Measurements from ENCODE around the gene LRSAM1. TPM values are rescaled to one million over a fixed set of nuclear protein-coding genes. Genes with fewer than 3 reads are reported as not detected.

LRSAM1 gene
- polyA plus RNA-seq, 1 donor (not counting 4 experiments of a cell fraction or from before 2014, with no cell fraction given) = 5.2 TPM

DNA sequence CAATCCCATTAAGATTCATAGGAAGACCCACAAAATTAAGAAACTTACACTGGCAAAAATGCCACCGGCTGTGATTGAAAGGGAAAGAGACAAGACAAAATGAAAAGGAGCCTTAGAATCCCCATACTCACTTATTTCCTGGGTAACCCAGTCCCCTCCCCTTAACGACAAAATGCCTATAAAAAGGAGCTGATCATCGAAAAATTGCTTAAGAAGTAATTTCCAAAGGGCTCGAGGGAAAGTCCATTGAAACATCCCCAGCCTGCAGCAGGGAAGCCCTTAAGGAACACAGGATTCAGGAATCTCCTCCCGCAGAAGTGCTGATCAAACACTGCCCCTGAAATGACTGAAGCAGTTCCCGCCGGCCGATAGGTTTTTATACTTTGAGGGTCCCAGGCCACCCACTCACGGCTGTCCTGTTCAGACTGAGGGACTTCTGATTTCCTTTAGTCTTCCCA lies 27.8 kb upstream of the LRSAM1 start:
- H3K9me3 ChIP-seq (ENCODE audit: control insufficient read depth, low read depth, low read length) = no peaks in the 10 kb centered on the region
- TF ChIP-seq, protein P1, sequence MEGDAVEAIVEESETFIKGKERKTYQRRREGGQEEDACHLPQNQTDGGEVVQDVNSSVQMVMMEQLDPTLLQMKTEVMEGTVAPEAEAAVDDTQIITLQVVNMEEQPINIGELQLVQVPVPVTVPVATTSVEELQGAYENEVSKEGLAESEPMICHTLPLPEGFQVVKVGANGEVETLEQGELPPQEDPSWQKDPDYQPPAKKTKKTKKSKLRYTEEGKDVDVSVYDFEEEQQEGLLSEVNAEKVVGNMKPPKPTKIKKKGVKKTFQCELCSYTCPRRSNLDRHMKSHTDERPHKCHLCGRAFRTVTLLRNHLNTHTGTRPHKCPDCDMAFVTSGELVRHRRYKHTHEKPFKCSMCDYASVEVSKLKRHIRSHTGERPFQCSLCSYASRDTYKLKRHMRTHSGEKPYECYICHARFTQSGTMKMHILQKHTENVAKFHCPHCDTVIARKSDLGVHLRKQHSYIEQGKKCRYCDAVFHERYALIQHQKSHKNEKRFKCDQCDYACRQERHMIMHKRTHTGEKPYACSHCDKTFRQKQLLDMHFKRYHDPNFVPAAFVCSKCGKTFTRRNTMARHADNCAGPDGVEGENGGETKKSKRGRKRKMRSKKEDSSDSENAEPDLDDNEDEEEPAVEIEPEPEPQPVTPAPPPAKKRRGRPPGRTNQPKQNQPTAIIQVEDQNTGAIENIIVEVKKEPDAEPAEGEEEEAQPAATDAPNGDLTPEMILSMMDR (optimal IDR thresholded peaks at IDR 0.05 in 1 of 3, IDR thresholded peaks at IDR 0.05 in 1 of 3, conservative IDR thresholded peaks at IDR 0.05 in 1 of 3; ENCODE audit: extremely low read depth in 1 of 3, insufficient read depth in 2 of 3, low read length in 3 of 3) = no peak
- TF ChIP-seq EZH2 (IDR thresholded peaks at IDR 0.05; ENCODE audit: low read length) = no peak
- H3K27ac ChIP-seq (ENCODE audit: control insufficient read depth, insufficient read depth, low read length) = peak overlapping the region; percentile 92
- dilution Hi-C loops (cut with MboI; ENCODE audit: extremely low pct_ligation_motif_present, low sequenced_read_pairs) = no loop called here
- FAIRE-seq = no peak
- peak overlapping the region; percentile 96 for H2AFZ ChIP-seq (ENCODE audit: control insufficient read depth, low read length)
- peak overlapping the region; percentile 99 for H3K4me2 ChIP-seq (ENCODE audit: control insufficient read depth, extremely low read depth, insufficient read depth, low read depth, low read length)
- peaks cover 40% of the 10 kb centered on the region for H3K79me2 ChIP-seq (ENCODE audit: control insufficient read depth, insufficient read depth, low read length)
- DNase-seq (ENCODE audit: low read depth, low spot score) = no peak
- H4K20me1 ChIP-seq (ENCODE audit: control insufficient read depth, extremely low read depth, insufficient read depth, low read length) = no peaks in the 10 kb centered on the region
- H3K36me3 ChIP-seq (ENCODE audit: control insufficient read depth in 2 of 2, extremely low read depth in 1 of 2, insufficient read depth in 2 of 2, low read length in 2 of 2) = peaks cover 1 to 2% of the 10 kb centered on the region in 2 experiments
- H3K4me1 ChIP-seq (ENCODE audit: control insufficient read depth, extremely low read depth, insufficient read depth, low read length) = peaks cover 34% of the 10 kb centered on the region
- H3K9me1 ChIP-seq (ENCODE audit: control insufficient read depth, extremely low read depth, insufficient read depth, low read length) = no peaks in the 10 kb centered on the region
- no peaks in the 10 kb centered on the region for H3K27me3 ChIP-seq (ENCODE audit: control insufficient read depth, extremely low read depth, insufficient read depth, low read length)
- H3K9ac ChIP-seq (ENCODE audit: control insufficient read depth, extremely low read depth, insufficient read depth, low read length) = peak overlapping the region; percentile 92
- peak overlapping the region; percentile 70 to 98 (median 96) for H3K4me3 ChIP-seq (ENCODE audit: control insufficient read depth in 2 of 3, extremely low read depth in 1 of 3, insufficient read depth in 2 of 3, low read depth in 1 of 3, low read length in 3 of 3)

DNA sequence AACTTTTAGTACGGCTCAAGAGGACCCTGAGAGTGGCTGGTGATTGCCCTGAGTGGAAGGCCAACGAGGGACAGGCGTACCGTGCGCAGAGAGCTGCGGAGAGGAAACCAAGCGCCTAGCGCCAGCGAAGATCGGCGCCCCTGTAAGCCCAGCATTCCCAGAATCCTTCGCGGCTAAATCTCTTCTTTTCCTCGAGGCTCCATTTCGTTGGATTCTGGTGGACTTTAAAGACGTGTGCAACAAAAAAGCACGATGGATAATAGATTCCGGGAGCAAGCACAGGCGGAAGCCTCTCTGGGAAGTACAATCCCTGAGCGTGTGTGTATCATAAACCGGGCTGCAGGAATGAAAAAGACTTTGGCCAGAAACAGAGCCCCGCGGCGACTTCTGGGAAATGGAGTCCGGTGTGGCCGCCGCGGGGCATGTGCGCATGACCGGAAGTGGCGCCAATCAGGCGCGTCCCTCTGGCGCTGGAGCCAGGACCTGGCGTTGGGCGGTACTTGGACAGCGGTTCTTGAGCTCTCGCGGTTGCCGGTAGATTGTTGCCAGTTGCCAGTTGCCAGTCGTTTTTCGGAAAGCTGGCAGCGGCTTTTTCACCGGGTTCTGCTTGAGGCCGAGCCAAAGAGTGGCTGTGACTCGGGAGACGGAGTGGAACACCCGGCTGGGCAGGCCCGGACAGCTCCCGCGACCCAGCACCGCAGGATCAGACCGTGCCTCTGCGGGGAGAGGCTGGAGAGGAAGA lies 27.2 kb upstream of the LRSAM1 start, which contains the start of gene ZNF79:
ZNF79 (plus strand) TSS at position 449 of the 742 bp plus-strand sequence. CDS start 406 bp downstream, outside the sequence.
- no peaks in the 10 kb centered on the region for H3K27me3 ChIP-seq (ENCODE audit: control insufficient read depth, extremely low read depth, insufficient read depth, low read length)
- dilution Hi-C loops (cut with MboI; ENCODE audit: extremely low pct_ligation_motif_present, low sequenced_read_pairs) = no loop called here
- H3K9ac ChIP-seq (ENCODE audit: control insufficient read depth, extremely low read depth, insufficient read depth, low read length) = peak within 1 kb of the TSS; percentile 92
- H3K4me2 ChIP-seq (ENCODE audit: control insufficient read depth, extremely low read depth, insufficient read depth, low read depth, low read length) = peak within 1 kb of the TSS; percentile 99
- peak within 1 kb of the TSS; percentile 96 for H2AFZ ChIP-seq (ENCODE audit: control insufficient read depth, low read length)
- peak; percentile 9 for FAIRE-seq
- H3K9me1 ChIP-seq (ENCODE audit: control insufficient read depth, extremely low read depth, insufficient read depth, low read length) = no peaks in the 10 kb centered on the region
- H4K20me1 ChIP-seq (ENCODE audit: control insufficient read depth, extremely low read depth, insufficient read depth, low read length) = no peaks in the 10 kb centered on the region
- DNase-seq (ENCODE audit: low read depth, low spot score) = no peak
- peaks cover 43% of the 10 kb centered on the region for H3K79me2 ChIP-seq (ENCODE audit: control insufficient read depth, insufficient read depth, low read length)
- peaks cover 34% of the 10 kb centered on the region for H3K4me1 ChIP-seq (ENCODE audit: control insufficient read depth, extremely low read depth, insufficient read depth, low read length)
- H3K27ac ChIP-seq (ENCODE audit: control insufficient read depth, insufficient read depth, low read length) = peak within 1 kb of the TSS; percentile 92
- H3K4me3 ChIP-seq (ENCODE audit: control insufficient read depth in 2 of 3, extremely low read depth in 1 of 3, insufficient read depth in 2 of 3, low read depth in 1 of 3, low read length in 3 of 3) = peak within 1 kb of the TSS; percentile 70 to 98 (median 96)
- no peak for TF ChIP-seq EZH2 (IDR thresholded peaks at IDR 0.05; ENCODE audit: low read length)
- TF ChIP-seq, protein P1 (optimal IDR thresholded peaks at IDR 0.05 in 1 of 3, IDR thresholded peaks at IDR 0.05 in 1 of 3, conservative IDR thresholded peaks at IDR 0.05 in 1 of 3; ENCODE audit: extremely low read depth in 1 of 3, insufficient read depth in 2 of 3, low read length in 3 of 3) = no peak
- H3K9me3 ChIP-seq (ENCODE audit: control insufficient read depth, low read depth, low read length) = no peaks in the 10 kb centered on the region
- H3K36me3 ChIP-seq (ENCODE audit: control insufficient read depth in 2 of 2, extremely low read depth in 1 of 2, insufficient read depth in 2 of 2, low read length in 2 of 2) = peaks cover 4 to 5% of the 10 kb centered on the region in 2 experiments
